DOHH2 (cell line): ENCODE results near the gene PAX7.

Experiments
- H3F3A ChIP-seq: fragments of 200-600 bp; sonication (generic), shearing (Covaris generic); 2 replicates; pipeline ENCODE4 v1.6.0; 2016; ENCODE audit warnings: antibody characterized with exemption, mild to moderate bottlenecking; ENCODE audit not compliant: control insufficient read depth, insufficient read depth
- H3K27ac ChIP-seq: fragments of 200-600 bp; sonication (generic); 2 replicates; pipeline ENCODE4 v1.5.1; 2014; ENCODE audit warnings: low read depth, mild to moderate bottlenecking, low read length, moderate library complexity
- H3K27me3 ChIP-seq: fragments of 200-600 bp; sonication (generic); 2 replicates; pipeline ENCODE4 v1.6.1; 2014; ENCODE audit warnings: mild to moderate bottlenecking, low read length, mixed read lengths; ENCODE audit not compliant: control insufficient read depth
- H3K36me3 ChIP-seq: fragments of 200-600 bp; sonication (generic); 2 replicates; pipeline ENCODE4 v1.6.1; 2014; ENCODE audit warnings: mild to moderate bottlenecking, low read length, moderate library complexity, mixed read lengths; ENCODE audit not compliant: control insufficient read depth
- H3K4me1 ChIP-seq: fragments of 200-600 bp; sonication (generic); 2 replicates; pipeline ENCODE4 v1.6.1; 2014; ENCODE audit warnings: mild to moderate bottlenecking, low read length, mixed read lengths; ENCODE audit not compliant: control insufficient read depth
- H3K4me2 ChIP-seq: fragments of 200-600 bp; sonication (generic); 2 replicates; pipeline ENCODE4 v1.6.0; 2014; ENCODE audit warnings: mild to moderate bottlenecking, low read length, moderate library complexity
- H3K4me3 ChIP-seq: fragments of 200-600 bp; sonication (generic); 2 replicates; pipeline ENCODE4 v1.5.1; 2014; ENCODE audit warnings: mild to moderate bottlenecking, low read length, mixed read lengths
- H3K79me2 ChIP-seq: fragments of 200-600 bp; sonication (generic); 2 replicates; pipeline ENCODE4 v1.6.1; 2014; ENCODE audit warnings: mild to moderate bottlenecking, low read length, mixed read lengths; ENCODE audit not compliant: control insufficient read depth
- H3K9me2 ChIP-seq: fragments of 200-600 bp; sonication (generic); replicated peaks from 2 replicates; pipeline ENCODE4 v1.6.1; 2014; ENCODE audit warnings: mild to moderate bottlenecking, low read length, mixed read lengths; ENCODE audit not compliant: control insufficient read depth
- H3K9me3 ChIP-seq: fragments of 200-600 bp; sonication (generic); 2 replicates; pipeline ENCODE4 v1.6.1; 2014; ENCODE audit warnings: antibody characterized with exemption, low read length, mixed read lengths; ENCODE audit not compliant: control insufficient read depth, insufficient read depth
- H4K20me1 ChIP-seq: fragments of 200-600 bp; sonication (generic); 2 replicates; pipeline ENCODE4 v1.6.0; 2014; ENCODE audit warnings: low read depth, mild to moderate bottlenecking, antibody characterized with exemption, low read length, moderate library complexity; ENCODE audit not compliant: control insufficient read depth, insufficient read depth
- CTCF ChIP-seq: fragments of 200-600 bp; sonication (generic); IDR thresholded peaks from one replicate; pipeline ENCODE4 v1.5.1; 2014; ENCODE audit warnings: antibody characterized with exemption, mild to moderate bottlenecking, low read depth, low read length; ENCODE audit not compliant: poor library complexity, severe bottlenecking
- EZH2phosphoT487 ChIP-seq: fragments of 200-600 bp; sonication (generic); IDR thresholded peaks from 2 replicates; pipeline ENCODE4 v1.6.1; 2017; ENCODE audit warnings: borderline replicate concordance, mild to moderate bottlenecking, antibody characterized with exemption, low read length, moderate library complexity, mixed read lengths

Gene PAX7

DNA sequence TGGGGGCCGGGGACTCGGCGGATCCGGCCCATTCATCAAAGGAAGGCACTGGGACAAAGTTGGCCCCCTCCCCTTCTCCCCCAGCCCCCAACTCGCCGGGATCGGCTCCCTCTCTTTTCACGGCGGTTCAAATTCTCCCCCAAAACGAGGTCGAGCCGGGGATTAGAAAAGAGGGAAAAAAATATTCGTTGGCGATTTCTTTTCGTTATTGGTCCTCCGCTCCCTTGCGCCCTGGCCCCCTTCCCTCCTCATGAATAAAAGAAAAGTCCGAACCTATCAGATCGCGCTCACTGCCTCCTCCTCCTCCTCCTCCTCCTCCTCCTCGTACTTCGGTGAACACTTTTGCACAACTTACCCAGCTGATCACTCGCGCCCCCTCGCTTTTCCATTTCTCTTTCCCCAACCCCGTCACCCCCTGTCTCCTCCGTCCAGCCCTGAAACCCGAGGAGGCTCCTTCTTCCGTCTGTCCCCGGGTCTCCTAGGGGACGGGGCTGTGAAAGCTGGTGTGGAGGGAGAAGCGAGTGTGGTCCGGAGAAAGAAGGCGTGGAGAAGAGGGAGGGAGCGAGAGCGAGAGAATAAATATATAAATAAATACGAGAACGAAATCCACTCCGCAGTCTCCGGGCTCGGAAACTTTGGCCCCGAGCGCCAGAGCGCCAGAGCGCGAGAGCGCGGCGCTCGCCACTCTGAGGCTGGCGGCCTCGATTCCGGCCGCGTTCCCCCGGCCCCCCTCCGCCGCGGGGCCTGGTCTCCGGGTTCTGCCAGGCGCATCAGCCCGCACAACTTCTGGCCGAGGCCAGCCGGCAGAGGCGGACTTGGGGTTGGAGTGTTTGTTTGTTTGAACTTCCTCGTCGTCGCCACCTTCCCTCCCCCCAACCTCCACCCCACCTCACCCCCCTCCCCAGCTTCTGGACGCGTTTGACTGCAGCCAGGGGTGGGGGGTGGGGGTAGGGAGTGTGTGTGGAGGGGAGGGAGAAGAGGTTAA is at the start of gene PAX7:
Gene PAX7, plus strand, starts transcription at position 336 of the 985 bp plus-strand sequence. CDS start 758 bp downstream, outside the sequence.
- Histone ChIP-seq H3K9me3 (no peaks in the 10 kb centered on the region), H3K27ac (no peak within 1 kb of the TSS), H3K4me2 (no peak within 1 kb of the TSS), H3K4me3 (no peak within 1 kb of the TSS), H3K4me1 (no peaks in the 10 kb centered on the region), H4K20me1 (no peaks in the 10 kb centered on the region), H3K36me3 (no peaks in the 10 kb centered on the region), H3K27me3 (peaks cover 10% of the 10 kb centered on the region), H3K79me2 (no peaks in the 10 kb centered on the region), H3K9me2 (no peaks in the 10 kb centered on the region), H3F3A (no peaks in the 10 kb centered on the region)
- TF ChIP-seq CTCF (no peak), EZH2phosphoT487 (no peak)

- no peaks in the 10 kb centered on the region for H3K9me3 ChIP-seq
- no peak overlapping the region for H3K4me2 ChIP-seq
These were observed 49.2 kb upstream of the PAX7 start for GRCh38 chr1:18581420-18581880.

GRCh38 chr1:18582890-18583289 is 47.8 kb upstream of the PAX7 start:
- H3K4me2 ChIP-seq, result no peak overlapping the region
- no peak overlapping the region for H3K27ac ChIP-seq
- no peaks in the 10 kb centered on the region for H4K20me1 ChIP-seq
- no peaks in the 10 kb centered on the region for H3K9me2 ChIP-seq
- no peak overlapping the region for H3K4me3 ChIP-seq
- no peaks in the 10 kb centered on the region for H3K79me2 ChIP-seq
- H3K36me3 ChIP-seq, result no peaks in the 10 kb centered on the region
- no peaks in the 10 kb centered on the region for H3F3A ChIP-seq
- H3K4me1 ChIP-seq, result no peaks in the 10 kb centered on the region
- no peaks in the 10 kb centered on the region for H3K27me3 ChIP-seq
- TF ChIP-seq CTCF, result no peak
- no peak for TF ChIP-seq EZH2phosphoT487
- H3K9me3 ChIP-seq, result no peaks in the 10 kb centered on the region

More at GRCh38 chr1:18581420-18581880, 49.2 kb upstream of the PAX7 start:
- no peaks in the 10 kb centered on the region for H3K36me3 ChIP-seq
- H3K4me3 ChIP-seq, result no peak overlapping the region
- no peaks in the 10 kb centered on the region for H3F3A ChIP-seq
- H3K4me1 ChIP-seq, result no peaks in the 10 kb centered on the region
- TF ChIP-seq EZH2phosphoT487, result no peak
- peak; percentile 80 for TF ChIP-seq CTCF
- no peak overlapping the region for H3K27ac ChIP-seq
- H4K20me1 ChIP-seq, result no peaks in the 10 kb centered on the region
- H3K9me2 ChIP-seq, result no peaks in the 10 kb centered on the region
- H3K79me2 ChIP-seq, result no peaks in the 10 kb centered on the region
- no peaks in the 10 kb centered on the region for H3K27me3 ChIP-seq
